Prostate gland (tissue), 2 donors: ENCODE measurements around the gene APOBR. TPM values are rescaled to one million over a fixed set of nuclear protein-coding genes. Genes with fewer than 3 reads are reported as not detected.

Experiments used
- DNase-seq: peaks from one replicate; pipeline ENCODE4 v3.0.0-alpha.2; 2019; ENCODE audit warnings: low spot score
- H3K27ac ChIP-seq, 2 donors: fragments of 200-600 bp; sonication (generic); 2 replicates each; pipeline ENCODE4 v1.5.1; 2017 to 2019
- H3K27me3 ChIP-seq: fragments of 200-600 bp; sonication (generic); replicated peaks from 2 replicates; pipeline ENCODE4 v1.5.1; 2019; ENCODE audit not compliant: insufficient read depth
- H3K36me3 ChIP-seq, 2 donors: fragments of 200-600 bp; sonication (generic); 1 replicate in 1 of 2; 2 replicates in 1 of 2; pipeline versions ENCODE4 v1.5.1 to v1.8.1; 2017 to 2019
- H3K4me1 ChIP-seq: fragments of 200-600 bp; sonication (generic); replicated peaks from 2 replicates; pipeline ENCODE4 v1.5.1; 2019
- H3K4me3 ChIP-seq, 2 donors: fragments of 200-600 bp; sonication (generic); 2 replicates each; pipeline ENCODE4 v1.5.1; 2017 to 2019
- H3K9me3 ChIP-seq: fragments of 200-600 bp; sonication (generic); 2 replicates; pipeline ENCODE4 v1.5.1; 2017
- CTCF ChIP-seq, 4 experiments: fragments of 200-600 bp in 2 of 4; fragments of 450-650 bp in 2 of 4; sonication (generic) in 2 of 4; IDR thresholded peaks; 1 replicate in 3 of 4; 2 replicates in 1 of 4; pipeline ENCODE4 v1.5.1; 2016 to 2019; ENCODE audit warnings: antibody characterized with exemption in 4 of 4, mild to moderate bottlenecking in 2 of 4, moderate library complexity in 2 of 4
- POLR2A ChIP-seq: fragments of 450-650 bp; IDR thresholded peaks from one replicate; pipeline ENCODE4 v1.6.1; 2016; ENCODE audit warnings: antibody characterized with exemption, mild to moderate bottlenecking
- POLR2AphosphoS5 ChIP-seq: sonication (generic); formaldehyde crosslinking; IDR thresholded peaks from one replicate; pipeline ENCODE4 v1.6.1; 2017; ENCODE audit warnings: antibody characterized with exemption
- WGBS: methylation state at CpG from one replicate; pipeline ENCODE4 v1.1.5; 2018; 5-methylcytosine and 5-hydroxymethylcytosine counted together
- intact Hi-C: fragments of 100-400 bp; cut with DNase I; formaldehyde crosslinking; loops from one replicate; pipeline ENCODE4 v1.14.2; 2022
- total RNA-seq, 2 donors: library from RNA; depleted of rRNA; stranded (reverse); fragments of >200 nt; gene quantifications; one replicate each; pipeline ENCODE4 v1.1.0, GENCODE V29; 2016

Gene APOBR
- total RNA-seq, 2 donors from 2014 or later = 1.3 to 3.4 TPM

GRCh38 chr16:28491230-28491969 is 3.0 kb upstream of the APOBR start:
- no peaks in the 10 kb centered on the region for H3K9me3 ChIP-seq
- H3K27me3 ChIP-seq = no peaks in the 10 kb centered on the region
- peaks cover 3 to 6% of the 10 kb centered on the region in 2 donors for H3K36me3 ChIP-seq
- peak; percentile 21 for DNase-seq
- no peaks in the 10 kb centered on the region for H3K4me1 ChIP-seq
- H3K4me3 ChIP-seq = peak overlapping the region; percentile 73 to 95
- H3K27ac ChIP-seq = peak overlapping the region; percentile 91 to 94
- WGBS = under 1% methylated on average over 42 of the region's 42 CpGs
- TF ChIP-seq POLR2A = no peak
- TF ChIP-seq CTCF (IDR thresholded peaks at IDR 0.05) = peak in 2 of 4 experiments; percentile 33 to 44
- intact Hi-C loops = loop anchor here (5.0 to 10.0 kb wide), 3 partner anchors 46 to 123 kb away; partner anchors contain the start of genes NUPR1, SGF29 and SULT1A1

GRCh38 chr16:28491970-28492474 is 2.4 kb upstream of the APOBR start, which contains the start of gene CLN3:
TSS of gene CLN3 (minus strand) at chr16:28492074. CDS start at chr16:28491759, 315 bp downstream.
- DNase-seq = peak; percentile 91
- Histone ChIP-seq H3K27me3 (no peaks in the 10 kb centered on the region), H3K27ac (peak within 1 kb of the TSS; percentile 91 to 94), H3K4me1 (no peaks in the 10 kb centered on the region), H3K4me3 (peak within 1 kb of the TSS; percentile 73 to 95), H3K36me3 (peaks cover 3 to 6% of the 10 kb centered on the region in 2 donors), H3K9me3 (no peaks in the 10 kb centered on the region)
- intact Hi-C loops = loop anchor here (5.0 to 10.0 kb wide), 3 partner anchors 45 to 123 kb away; partner anchors contain the start of genes NUPR1, SGF29 and SULT1A1
- no peak for TF ChIP-seq CTCF (IDR thresholded peaks at IDR 0.05)
- peak; percentile 93 for TF ChIP-seq POLR2AphosphoS5
- peak; percentile 50 for TF ChIP-seq POLR2A
- 1% methylated on average over 21 of the region's 21 CpGs for WGBS

- Histone ChIP-seq H3K9me3 (no peaks in the 10 kb centered on the region), H3K27me3 (no peaks in the 10 kb centered on the region), H3K36me3 (peaks cover 3% of the 10 kb centered on the region in 2 donors), H3K27ac (peak overlapping the region; percentile 91 to 94), H3K4me3 (peak overlapping the region; percentile 73 to 95), H3K4me1 (no peaks in the 10 kb centered on the region)
- WGBS = 51% methylated on average over 4 of the region's 4 CpGs
- DNase-seq = no peak
- intact Hi-C loops = loop anchor here (5.0 to 10.0 kb wide), 3 partner anchors 45 to 122 kb away; partner anchors contain the start of genes NUPR1, SGF29 and SULT1A1
- TF ChIP-seq POLR2AphosphoS5 = no peak
- TF ChIP-seq CTCF (IDR thresholded peaks at IDR 0.05) = no peak
- no peak for TF ChIP-seq POLR2A
Observed at GRCh38 chr16:28492511-28492910, 1.9 kb upstream of the APOBR start.

DNA sequence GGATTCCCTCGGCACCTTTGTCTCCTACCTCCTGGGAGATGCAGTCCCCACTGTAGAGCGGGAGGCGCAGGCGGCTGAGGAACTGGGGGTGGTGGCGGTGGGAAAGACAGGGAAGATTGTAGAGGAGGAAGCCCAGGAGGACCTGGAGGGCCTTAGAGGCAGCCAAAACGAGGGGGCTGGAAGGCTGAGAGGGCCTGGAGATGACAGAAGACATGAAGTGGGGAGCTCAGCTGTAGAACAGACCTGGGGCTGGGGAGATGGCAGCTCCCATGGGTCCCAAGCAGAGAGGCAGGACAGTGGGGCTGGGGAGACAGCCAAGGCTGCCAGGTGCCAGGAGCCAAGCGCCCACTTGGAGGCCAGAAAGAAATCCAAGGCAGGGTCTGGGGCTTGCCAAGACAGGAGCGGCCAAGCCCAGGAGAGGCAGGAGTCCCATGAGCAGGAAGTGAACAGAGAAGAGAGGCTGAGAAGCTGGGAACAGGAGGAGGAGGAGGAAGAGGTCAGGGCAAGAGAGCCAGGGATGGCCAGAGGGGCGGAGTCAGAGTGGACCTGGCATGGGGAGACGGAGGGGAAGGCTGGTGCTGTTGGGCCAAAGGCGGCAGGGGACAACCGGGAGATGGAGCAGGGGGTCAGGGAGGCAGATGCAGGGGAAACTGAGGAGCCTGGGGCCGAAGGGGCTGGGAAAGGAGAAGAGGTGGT is 803 bp downstream of the APOBR start:
- H3K4me1 ChIP-seq = no peaks in the 10 kb centered on the region
- intact Hi-C loops = loop anchor here (10.0 kb wide), 1 partner anchor 120 kb away; the partner anchor contains the start of gene SULT1A1
- H3K4me3 ChIP-seq = no peak overlapping the region
- TF ChIP-seq POLR2A (no peak), CTCF (IDR thresholded peaks at IDR 0.05) (no peak), POLR2AphosphoS5 (no peak)
- 80% methylated on average over 13 of the region's 13 CpGs for WGBS
- no peak overlapping the region for H3K27ac ChIP-seq
- no peaks in the 10 kb centered on the region for H3K36me3 ChIP-seq
- no peak for DNase-seq
- no peaks in the 10 kb centered on the region for H3K9me3 ChIP-seq
- no peaks in the 10 kb centered on the region for H3K27me3 ChIP-seq
